CD4-positive, alpha-beta memory T cell (primary cell): Measurements from ENCODE around the gene GRIA4. TPM values are rescaled to one million over a fixed set of nuclear protein-coding genes. Genes with fewer than 3 reads are reported as not detected.

Source experiments
- CTCF ChIA-PET: fragments of 350-600 bp; sonication (Branson Sonifier 250); formaldehyde crosslinking; loops from one replicate; lab custom pipeline; 2021; ENCODE audit warnings: inconsistent platforms; ENCODE audit not compliant: partially characterized antibody; lab: Charles Lee
- POLR2A ChIA-PET: fragments of 350-600 bp; sonication (Branson Sonifier 250); formaldehyde crosslinking; loops from one replicate; lab custom pipeline; 2021; ENCODE audit not compliant: partially characterized antibody; lab: Charles Lee
- DNase-seq, 5 donors: peaks; one replicate each; pipeline versions ENCODE4 v3.0.0 to v3.0.0-alpha.2; 2020 to 2022; ENCODE audit warnings: mixed read lengths in 1 of 5
- H3K27ac ChIP-seq: one replicate; pipeline ENCODE4 v1.7.0; 2013; ENCODE audit warnings: low read depth, low read length
- H3K27me3 ChIP-seq: 2 replicates; pipeline ENCODE4 v1.7.0; 2013; ENCODE audit warnings: mild to moderate bottlenecking, low read length, moderate library complexity; ENCODE audit not compliant: insufficient read depth
- H3K36me3 ChIP-seq: 2 replicates; pipeline ENCODE4 v1.7.0; 2013; ENCODE audit warnings: mild to moderate bottlenecking, low read length, moderate library complexity; ENCODE audit not compliant: insufficient read depth
- H3K4me1 ChIP-seq: 2 replicates; pipeline ENCODE4 v1.7.0; 2013; ENCODE audit warnings: mild to moderate bottlenecking, low read length, moderate library complexity; ENCODE audit not compliant: insufficient read depth
- H3K4me3 ChIP-seq, 2 donors: one replicate each; pipeline ENCODE4 v1.7.0; 2013; ENCODE audit warnings: low read length in 2 of 2, mild to moderate bottlenecking in 1 of 2
- H3K9me3 ChIP-seq, 2 donors: one replicate each; pipeline ENCODE4 v1.7.0; 2013; ENCODE audit warnings: low read length in 2 of 2, control low read depth in 1 of 2; ENCODE audit not compliant: control insufficient read depth in 1 of 2
- H3K27ac Mint-ChIP-seq, 7 donors: one replicate each; pipeline ENCODE4 v1.8.0; 2020 to 2021; ENCODE audit warnings: mixed read lengths in 7 of 7, mild to moderate bottlenecking in 6 of 7, inconsistent platforms in 3 of 7, moderate library complexity in 3 of 7
- H3K27me3 Mint-ChIP-seq, 2 donors: one replicate each; pipeline ENCODE4 v1.8.0; 2020 to 2021; ENCODE audit warnings: mixed read lengths in 2 of 2
- H3K36me3 Mint-ChIP-seq, 2 donors: one replicate each; pipeline ENCODE4 v1.8.0; 2020 to 2021; ENCODE audit warnings: mixed read lengths in 2 of 2, inconsistent platforms in 1 of 2, mild to moderate bottlenecking in 1 of 2
- H3K4me1 Mint-ChIP-seq, 4 donors: one replicate each; pipeline ENCODE4 v1.8.0; 2020 to 2021; ENCODE audit warnings: mixed read lengths in 4 of 4, mild to moderate bottlenecking in 1 of 4
- H3K4me3 Mint-ChIP-seq, 8 donors: one replicate each; pipeline ENCODE4 v1.8.0; 2020 to 2021; ENCODE audit warnings: mixed read lengths in 8 of 8, mild to moderate bottlenecking in 7 of 8, moderate library complexity in 6 of 8, inconsistent platforms in 3 of 8
- H3K9me3 Mint-ChIP-seq, 8 donors: one replicate each; pipeline ENCODE4 v1.8.0; 2020 to 2021; ENCODE audit warnings: mixed read lengths in 8 of 8, mild to moderate bottlenecking in 5 of 8, inconsistent platforms in 3 of 8, moderate library complexity in 1 of 8
- intact Hi-C: fragments of 100-400 bp; cut with micrococcal nuclease; formaldehyde crosslinking; loops from one replicate; pipeline ENCODE4 v1.15.1; 2023
- polyA plus RNA-seq, 2 donors: library from polyadenylated mRNA; unstranded; fragments of 300-500 nt; fragmentation: Illumina TruSeq; gene quantifications; one replicate each; pipeline ENCODE4 v1.2.3, GENCODE V29; 2021
- total RNA-seq, 2 experiments: library from RNA; stranded (reverse); gene quantifications; one replicate each; pipeline ENCODE4 v1.2.3, GENCODE V29; 2021

The GRIA4 gene
- total and polyA plus RNA-seq, 4 experiments from 2014 or later: not detected

DNA sequence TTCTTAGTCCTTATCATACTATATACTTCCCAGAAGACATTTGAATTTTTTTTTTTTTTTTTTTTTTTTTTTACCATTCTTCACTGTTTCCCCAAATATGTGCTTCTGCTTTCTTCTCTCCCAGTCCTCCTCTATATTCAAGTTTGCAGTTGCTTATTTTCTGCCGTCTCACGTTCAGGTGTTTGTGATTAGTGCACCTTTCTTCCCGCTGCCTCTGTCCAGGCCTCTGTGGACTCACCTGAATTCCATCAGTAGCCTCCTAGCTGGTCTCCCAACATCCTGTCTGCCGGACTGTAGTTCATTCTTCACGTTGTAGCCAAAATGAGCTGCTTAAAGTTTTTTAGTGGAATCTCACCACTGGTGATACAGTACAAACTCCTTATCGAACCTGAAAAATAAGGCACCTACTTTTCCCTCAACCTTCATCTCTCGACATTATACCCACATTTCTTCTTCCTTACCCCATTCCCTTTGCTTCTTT, 413.0 kb downstream of the GRIA4 start:
- H3K27ac ChIP-seq: peak overlapping the region; percentile 42
- Mint-ChIP-seq H3K27ac (peak overlapping the region; percentile 82 to 97 (median 92)), H3K4me3 (peak overlapping the region; percentile 93 to 99 (median 96)), H3K4me1 (peaks cover 29 to 54% (median 38%) of the 10 kb centered on the region in 4 donors), H3K27me3 (peaks cover 3 to 5% of the 10 kb centered on the region in 2 donors), H3K36me3 (peaks cover 9 to 11% of the 10 kb centered on the region in 2 donors), H3K9me3 (peaks cover 0 to 10% (median 2%) of the 10 kb centered on the region in 8 donors)
- POLR2A ChIA-PET: interaction anchor here (0.8 to 2.1 kb wide), 3 partner anchors 14 to 54 kb away, joined by 3 to 14 read pairs (median 3); partner anchors contain the start of genes AASDHPPT and KBTBD3
- H3K36me3 ChIP-seq: no peaks in the 10 kb centered on the region
- H3K4me1 ChIP-seq: peaks cover 32% of the 10 kb centered on the region
- intact Hi-C loops: loop anchor here (1.0 kb wide), 2 partner anchors 54 to 1434 kb away; partner anchors contain the start of genes AASDHPPT, CWF19L2 and KBTBD3
- H3K27me3 ChIP-seq: no peaks in the 10 kb centered on the region
- H3K4me3 ChIP-seq: peak overlapping the region; percentile 53 to 90
- no peaks in the 10 kb centered on the region for H3K9me3 ChIP-seq
- DNase-seq: peak in 1 of 5 donors; percentile 2
- CTCF ChIA-PET: interaction anchor here (0.6 to 1.7 kb wide), 2 partner anchors 19 to 54 kb away, joined by 3 to 5 read pairs; partner anchors contain the start of genes AASDHPPT and KBTBD3

DNA sequence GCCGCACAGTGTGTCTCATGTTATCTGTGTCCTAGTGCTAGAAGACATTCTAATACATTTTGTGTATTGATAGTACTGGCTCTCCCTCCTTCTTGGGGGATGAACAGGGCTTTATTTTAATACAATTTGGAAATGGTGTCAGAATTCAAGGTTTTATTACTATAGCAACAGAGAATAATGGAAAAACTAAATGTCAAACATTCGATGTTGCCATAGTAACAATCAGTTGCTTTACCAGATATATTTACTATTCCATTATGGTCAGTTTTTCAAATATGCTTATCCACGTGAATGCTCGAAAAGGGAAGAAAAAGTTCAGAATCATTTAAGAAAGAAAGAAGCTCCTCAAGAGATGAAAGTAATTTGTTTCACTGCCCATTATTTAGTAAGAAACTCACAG, 420.7 kb downstream of the GRIA4 start:
- H3K36me3 Mint-ChIP-seq: no peaks in the 10 kb centered on the region
- H3K4me3 Mint-ChIP-seq: no peak overlapping the region
- peaks cover 0 to 10% (median 3%) of the 10 kb centered on the region in 8 donors for H3K9me3 Mint-ChIP-seq
- Histone ChIP-seq H3K27ac (no peak overlapping the region), H3K9me3 (no peaks in the 10 kb centered on the region), H3K27me3 (no peaks in the 10 kb centered on the region), H3K4me3 (no peak overlapping the region), H3K36me3 (no peaks in the 10 kb centered on the region), H3K4me1 (no peaks in the 10 kb centered on the region)
- ChIA-PET CTCF (no interaction called here), POLR2A (no interaction called here)
- DNase-seq: no peak
- H3K27ac Mint-ChIP-seq: no peak overlapping the region
- no peaks in the 10 kb centered on the region for H3K4me1 Mint-ChIP-seq
- peaks cover 21 to 22% of the 10 kb centered on the region in 2 donors for H3K27me3 Mint-ChIP-seq
- intact Hi-C loops: no loop called here

DNA sequence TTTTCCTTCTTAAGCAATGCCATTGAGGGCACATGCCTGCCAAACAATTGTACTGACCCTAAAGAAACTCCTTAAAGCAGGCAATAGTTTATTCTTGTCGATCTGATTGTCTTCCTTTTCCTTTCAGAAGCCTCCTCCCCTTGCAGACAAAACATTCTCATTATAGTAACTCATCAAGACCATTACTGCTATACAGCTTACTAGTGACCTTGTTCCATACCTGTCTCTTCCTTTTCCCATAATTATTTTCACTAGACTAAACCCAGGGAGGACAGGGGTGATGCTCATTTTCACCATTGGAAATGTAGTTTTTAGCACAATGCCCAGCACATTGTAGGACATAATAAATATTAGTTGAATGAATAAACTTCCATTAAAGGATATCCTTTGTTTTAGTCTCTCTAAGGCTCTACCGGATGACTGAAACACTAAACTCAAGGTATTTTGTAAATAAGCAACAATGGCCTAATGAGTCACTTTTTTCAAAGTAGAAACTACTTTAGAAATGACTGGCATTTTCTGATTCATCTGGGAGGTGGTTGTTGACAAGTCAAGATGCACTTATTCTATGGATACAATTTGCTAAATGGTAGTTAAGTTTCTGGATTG, 421.4 kb downstream of the GRIA4 start:
- H3K27me3 ChIP-seq: no peaks in the 10 kb centered on the region
- Mint-ChIP-seq H3K9me3 (peaks cover 0 to 10% (median 3%) of the 10 kb centered on the region in 8 donors), H3K27ac (no peak overlapping the region), H3K4me1 (no peaks in the 10 kb centered on the region), H3K27me3 (peaks cover 18 to 23% of the 10 kb centered on the region in 2 donors), H3K4me3 (no peak overlapping the region), H3K36me3 (no peaks in the 10 kb centered on the region)
- ChIA-PET POLR2A (no interaction called here), CTCF (no interaction called here)
- no peaks in the 10 kb centered on the region for H3K9me3 ChIP-seq
- H3K36me3 ChIP-seq: no peaks in the 10 kb centered on the region
- H3K4me3 ChIP-seq: no peak overlapping the region
- DNase-seq: no peak
- intact Hi-C loops: no loop called here
- H3K27ac ChIP-seq: no peak overlapping the region
- no peaks in the 10 kb centered on the region for H3K4me1 ChIP-seq
